ENCODE measurements around the gene SELENOM. TPM values are rescaled to one million over a fixed set of nuclear protein-coding genes. Genes with fewer than 3 reads are reported as not detected.

Gene SELENOM
- total and polyA plus RNA-seq, 2 donors (not counting 1 experiment from before 2014, with no cell fraction given) = 23.6 to 43.3 TPM

DNA sequence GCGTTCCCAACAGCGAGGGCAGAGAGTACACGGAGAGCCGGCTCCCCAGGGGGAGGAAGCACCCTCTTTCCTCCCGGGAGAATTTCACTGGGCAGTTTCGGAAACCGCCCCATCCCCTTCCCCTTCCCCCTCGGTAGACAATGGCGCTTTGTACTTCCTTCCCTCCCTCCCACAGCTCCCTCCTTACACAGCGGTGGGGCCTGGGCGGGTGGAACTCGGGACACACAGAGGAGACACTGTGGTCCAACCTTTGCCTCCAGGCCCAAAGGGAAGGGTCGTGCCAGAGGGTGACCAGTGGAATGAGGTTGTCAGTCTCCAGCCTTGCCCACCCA, 21.9 kb downstream of the SELENOM start:
- Histone ChIP-seq H4K20me1 (ENCODE audit: control insufficient read depth, insufficient read depth, low read length, poor library complexity, severe bottlenecking) (no peaks in the 10 kb centered on the region), H2AFZ (ENCODE audit: insufficient read depth, low read depth, low read length, poor library complexity, severe bottlenecking) (peak overlapping the region; percentile 98), H3K4me3 (ENCODE audit: control extremely low read depth in 1 of 5, extremely low read depth in 1 of 5, insufficient read depth in 1 of 5, low read depth in 2 of 5, low read length in 4 of 5) (peak overlapping the region in 4 of 5 experiments; percentile 76 to 92 (median 88)), H3K36me3 (replicated peaks in 1 of 2; ENCODE audit: control extremely low read depth in 1 of 2, control insufficient read depth in 1 of 2, extremely low read depth in 1 of 2, insufficient read depth in 2 of 2, low read length in 1 of 2) (no peaks in the 10 kb centered on the region), H3K27ac (ENCODE audit: low read length in 2 of 2) (peak overlapping the region; percentile 80 to 91), H3K4me2 (replicated peaks; ENCODE audit: low read depth, low read length, poor library complexity, severe bottlenecking) (peak overlapping the region; percentile 90), H3K9me3 (ENCODE audit: control extremely low read depth in 1 of 3, control insufficient read depth in 2 of 3, insufficient read depth in 1 of 3, low read length in 2 of 3) (no peaks in the 10 kb centered on the region), H3K79me2 (ENCODE audit: control insufficient read depth, insufficient read depth, low read length) (peaks cover 4% of the 10 kb centered on the region), H3K4me1 (ENCODE audit: control insufficient read depth in 2 of 2, insufficient read depth in 2 of 2, low read length in 2 of 2) (peaks cover 32 to 66% of the 10 kb centered on the region in 2 donors), H3K9ac (ENCODE audit: low read length) (peak overlapping the region; percentile 90), H3K27me3 (replicated peaks in 1 of 4; ENCODE audit: control extremely low read depth in 1 of 4, control insufficient read depth in 3 of 4, insufficient read depth in 4 of 4, low read length in 3 of 4) (no peaks in the 10 kb centered on the region)
- Mint-ChIP-seq H3K4me1 (peaks cover 47% of the 10 kb centered on the region), H3K27me3 (no peaks in the 10 kb centered on the region), H3K9me3 (ENCODE audit: insufficient read depth) (no peaks in the 10 kb centered on the region), H3K4me3 (peak overlapping the region; percentile 92), H3K27ac (peak overlapping the region; percentile 84)
- intact Hi-C loops (cut with micrococcal nuclease) = loop anchor here (1.0 to 5.0 kb wide), 7 partner anchors 75 to 493 kb away; partner anchors contain the start of genes LIMK2, RNF185 and TUG1
- ATAC-seq (ENCODE audit: low read depth) = no peak
- ChIA-PET CTCF (interaction anchor here (0.6 to 3.5 kb wide), 15 partner anchors 16 to 452 kb away, joined by 3 to 18 read pairs (median 6); partner anchors contain the start of genes LIMK2, MORC2, RNF185 and SELENOM), POLR2A (interaction anchor here (0.6 to 1.4 kb wide), 4 partner anchors 19 to 205 kb away, joined by 3 to 6 read pairs (median 4); partner anchors contain the start of genes MORC2 and TUG1)
- whole genome bisulfite sequencing (ENCODE audit: insufficient coverage) = 11% methylated on average over 7 of the region's 13 CpGs
- DNase-seq = no peak
- TF ChIP-seq, protein P1, sequence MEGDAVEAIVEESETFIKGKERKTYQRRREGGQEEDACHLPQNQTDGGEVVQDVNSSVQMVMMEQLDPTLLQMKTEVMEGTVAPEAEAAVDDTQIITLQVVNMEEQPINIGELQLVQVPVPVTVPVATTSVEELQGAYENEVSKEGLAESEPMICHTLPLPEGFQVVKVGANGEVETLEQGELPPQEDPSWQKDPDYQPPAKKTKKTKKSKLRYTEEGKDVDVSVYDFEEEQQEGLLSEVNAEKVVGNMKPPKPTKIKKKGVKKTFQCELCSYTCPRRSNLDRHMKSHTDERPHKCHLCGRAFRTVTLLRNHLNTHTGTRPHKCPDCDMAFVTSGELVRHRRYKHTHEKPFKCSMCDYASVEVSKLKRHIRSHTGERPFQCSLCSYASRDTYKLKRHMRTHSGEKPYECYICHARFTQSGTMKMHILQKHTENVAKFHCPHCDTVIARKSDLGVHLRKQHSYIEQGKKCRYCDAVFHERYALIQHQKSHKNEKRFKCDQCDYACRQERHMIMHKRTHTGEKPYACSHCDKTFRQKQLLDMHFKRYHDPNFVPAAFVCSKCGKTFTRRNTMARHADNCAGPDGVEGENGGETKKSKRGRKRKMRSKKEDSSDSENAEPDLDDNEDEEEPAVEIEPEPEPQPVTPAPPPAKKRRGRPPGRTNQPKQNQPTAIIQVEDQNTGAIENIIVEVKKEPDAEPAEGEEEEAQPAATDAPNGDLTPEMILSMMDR (IDR thresholded peaks at IDR 0.05) = peak; percentile 61
- no peak for TF ChIP-seq EZH2 (IDR thresholded peaks at IDR 0.05; ENCODE audit: borderline replicate concordance, insufficient read depth, low read depth, low read length, poor library complexity, severe bottlenecking)

DNA sequence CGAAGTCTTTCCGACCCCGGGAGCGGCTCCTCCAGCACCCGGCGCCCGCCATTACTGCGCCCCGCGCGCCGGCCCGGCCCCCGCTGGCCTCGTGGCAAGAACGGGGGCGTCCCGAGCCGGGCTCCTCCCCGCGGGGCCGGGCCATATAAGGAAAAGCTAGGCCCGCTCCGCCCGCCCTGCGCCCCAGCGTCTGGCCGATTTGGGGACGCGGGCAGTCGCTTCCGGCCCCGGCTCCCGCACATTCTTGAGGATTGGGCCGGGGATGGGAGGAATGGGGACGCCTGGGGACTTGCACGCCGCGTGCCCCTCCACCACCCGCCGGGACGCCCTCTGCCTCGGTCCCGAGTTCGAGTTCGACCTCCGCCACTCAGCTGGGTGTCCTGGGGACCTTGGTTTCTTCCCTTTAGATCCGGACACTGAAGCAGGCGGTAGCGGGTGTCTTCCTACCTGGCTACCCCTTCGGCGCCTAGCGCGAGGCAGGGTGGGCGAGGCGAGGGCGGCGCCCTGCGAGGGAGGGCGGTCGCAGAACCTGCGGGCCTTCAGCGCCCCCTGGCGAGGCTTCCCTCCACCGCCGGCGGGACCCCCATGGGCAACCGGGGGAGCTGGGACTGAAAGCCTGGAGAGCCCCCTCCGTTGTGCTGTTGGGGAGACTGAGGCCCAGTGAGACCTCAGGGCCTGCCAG, 22.4 kb downstream of the SELENOM start:
- peak overlapping the region; percentile 90 for H3K4me2 ChIP-seq (replicated peaks; ENCODE audit: low read depth, low read length, poor library complexity, severe bottlenecking)
- H3K4me1 ChIP-seq (ENCODE audit: control insufficient read depth in 2 of 2, insufficient read depth in 2 of 2, low read length in 2 of 2) = peaks cover 31 to 63% of the 10 kb centered on the region in 2 donors
- CTCF ChIA-PET = interaction anchor here (0.6 to 3.5 kb wide), 17 partner anchors 10 to 451 kb away, joined by 3 to 18 read pairs (median 6); partner anchors contain the start of genes LIMK2, MORC2, RNF185 and SELENOM

More for the DNA sequence above, 22.4 kb downstream of the SELENOM start:
- H3K36me3 ChIP-seq (replicated peaks in 1 of 2; ENCODE audit: control extremely low read depth in 1 of 2, control insufficient read depth in 1 of 2, extremely low read depth in 1 of 2, insufficient read depth in 2 of 2, low read length in 1 of 2) = no peaks in the 10 kb centered on the region
- H3K27me3 ChIP-seq (replicated peaks in 1 of 4; ENCODE audit: control extremely low read depth in 1 of 4, control insufficient read depth in 3 of 4, insufficient read depth in 4 of 4, low read length in 3 of 4) = no peaks in the 10 kb centered on the region
- ATAC-seq (ENCODE audit: low read depth) (peak; percentile 75), DNase-seq (peak; percentile 88)
- peak overlapping the region; percentile 84 for H3K27ac Mint-ChIP-seq
- H3K27me3 Mint-ChIP-seq = no peaks in the 10 kb centered on the region
- peak overlapping the region; percentile 90 for H3K9ac ChIP-seq (ENCODE audit: low read length)
- no peaks in the 10 kb centered on the region for H3K9me3 ChIP-seq (ENCODE audit: control extremely low read depth in 1 of 3, control insufficient read depth in 2 of 3, insufficient read depth in 1 of 3, low read length in 2 of 3)
- no peaks in the 10 kb centered on the region for H4K20me1 ChIP-seq (ENCODE audit: control insufficient read depth, insufficient read depth, low read length, poor library complexity, severe bottlenecking)
- peak overlapping the region; percentile 98 for H2AFZ ChIP-seq (ENCODE audit: insufficient read depth, low read depth, low read length, poor library complexity, severe bottlenecking)
- no peak for TF ChIP-seq EZH2 (IDR thresholded peaks at IDR 0.05; ENCODE audit: borderline replicate concordance, insufficient read depth, low read depth, low read length, poor library complexity, severe bottlenecking)
- TF ChIP-seq, protein P1 (IDR thresholded peaks at IDR 0.05) = peak; percentile 98
- H3K9me3 Mint-ChIP-seq (ENCODE audit: insufficient read depth) = no peaks in the 10 kb centered on the region
- POLR2A ChIA-PET = interaction anchor here (0.6 to 1.4 kb wide), 6 partner anchors 22 to 260 kb away, joined by 3 to 6 read pairs (median 5); partner anchors contain the start of genes MORC2, RNF185, SELENOM and TUG1
- peaks cover 46% of the 10 kb centered on the region for H3K4me1 Mint-ChIP-seq
- under 1% methylated on average over 69 of the region's 69 CpGs for WGBS (ENCODE audit: insufficient coverage)
- peak overlapping the region; percentile 80 to 91 for H3K27ac ChIP-seq (ENCODE audit: low read length in 2 of 2)
- H3K4me3 Mint-ChIP-seq = peak overlapping the region; percentile 92
- intact Hi-C loops (cut with micrococcal nuclease) = loop anchor here (1.0 to 5.0 kb wide), 10 partner anchors 22 to 547 kb away; partner anchors contain the start of genes LIMK2, PIK3IP1, RNF185 and SELENOM
- peak overlapping the region; percentile 64 to 92 (median 86) for H3K4me3 ChIP-seq (ENCODE audit: control extremely low read depth in 1 of 5, extremely low read depth in 1 of 5, insufficient read depth in 1 of 5, low read depth in 2 of 5, low read length in 4 of 5)
- H3K79me2 ChIP-seq (ENCODE audit: control insufficient read depth, insufficient read depth, low read length) = peaks cover 4% of the 10 kb centered on the region
